Measurements from ENCODE around the gene WBP2. TPM values are rescaled to one million over a fixed set of nuclear protein-coding genes. Genes with fewer than 3 reads are reported as not detected.

Gene WBP2
- total and polyA plus RNA-seq, 2 of the 13 experiments (the other 11 are each of a cell fraction or from before 2014, with no cell fraction given): 29.2 to 29.5 TPM

DNA sequence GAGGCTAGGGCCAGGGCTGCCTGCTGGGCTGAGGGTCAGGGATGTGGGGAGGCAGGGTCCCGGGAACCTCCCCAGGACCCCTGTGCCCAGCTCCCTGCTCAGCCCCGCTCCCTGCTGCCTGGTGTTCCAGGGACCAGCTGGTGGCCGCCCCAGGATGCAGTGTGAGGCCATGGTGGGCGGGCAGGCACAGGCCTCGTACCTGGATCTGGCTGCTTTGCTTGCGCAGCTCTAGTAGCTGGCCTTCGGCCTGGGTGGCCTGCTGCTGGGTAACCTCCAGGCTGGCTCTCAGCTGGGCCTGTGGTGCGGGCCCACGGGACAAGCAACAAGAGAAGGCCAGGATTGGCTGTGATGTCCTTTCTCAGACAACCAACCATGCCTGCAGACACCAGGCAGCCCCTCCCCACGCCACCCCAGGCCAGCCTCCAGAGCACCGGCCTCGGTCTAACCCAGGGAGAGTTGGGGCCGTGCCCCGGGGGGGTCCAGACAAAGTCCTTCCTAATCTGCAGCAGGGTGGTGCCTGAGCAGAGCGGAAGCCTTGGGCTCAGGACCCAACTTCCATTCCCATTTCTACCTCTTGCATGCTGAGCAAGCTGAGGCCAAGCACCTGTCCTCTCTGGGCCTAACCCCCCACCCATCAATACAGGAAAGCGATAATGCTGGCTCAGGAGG lies 37.6 kb upstream of the WBP2 start (continued):
- TF ChIP-seq, protein P1, sequence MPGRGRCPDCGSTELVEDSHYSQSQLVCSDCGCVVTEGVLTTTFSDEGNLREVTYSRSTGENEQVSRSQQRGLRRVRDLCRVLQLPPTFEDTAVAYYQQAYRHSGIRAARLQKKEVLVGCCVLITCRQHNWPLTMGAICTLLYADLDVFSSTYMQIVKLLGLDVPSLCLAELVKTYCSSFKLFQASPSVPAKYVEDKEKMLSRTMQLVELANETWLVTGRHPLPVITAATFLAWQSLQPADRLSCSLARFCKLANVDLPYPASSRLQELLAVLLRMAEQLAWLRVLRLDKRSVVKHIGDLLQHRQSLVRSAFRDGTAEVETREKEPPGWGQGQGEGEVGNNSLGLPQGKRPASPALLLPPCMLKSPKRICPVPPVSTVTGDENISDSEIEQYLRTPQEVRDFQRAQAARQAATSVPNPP (CRISPR knock-in tag; IDR thresholded peaks at IDR 0.05): no peak
- TF ChIP-seq, protein P2, sequence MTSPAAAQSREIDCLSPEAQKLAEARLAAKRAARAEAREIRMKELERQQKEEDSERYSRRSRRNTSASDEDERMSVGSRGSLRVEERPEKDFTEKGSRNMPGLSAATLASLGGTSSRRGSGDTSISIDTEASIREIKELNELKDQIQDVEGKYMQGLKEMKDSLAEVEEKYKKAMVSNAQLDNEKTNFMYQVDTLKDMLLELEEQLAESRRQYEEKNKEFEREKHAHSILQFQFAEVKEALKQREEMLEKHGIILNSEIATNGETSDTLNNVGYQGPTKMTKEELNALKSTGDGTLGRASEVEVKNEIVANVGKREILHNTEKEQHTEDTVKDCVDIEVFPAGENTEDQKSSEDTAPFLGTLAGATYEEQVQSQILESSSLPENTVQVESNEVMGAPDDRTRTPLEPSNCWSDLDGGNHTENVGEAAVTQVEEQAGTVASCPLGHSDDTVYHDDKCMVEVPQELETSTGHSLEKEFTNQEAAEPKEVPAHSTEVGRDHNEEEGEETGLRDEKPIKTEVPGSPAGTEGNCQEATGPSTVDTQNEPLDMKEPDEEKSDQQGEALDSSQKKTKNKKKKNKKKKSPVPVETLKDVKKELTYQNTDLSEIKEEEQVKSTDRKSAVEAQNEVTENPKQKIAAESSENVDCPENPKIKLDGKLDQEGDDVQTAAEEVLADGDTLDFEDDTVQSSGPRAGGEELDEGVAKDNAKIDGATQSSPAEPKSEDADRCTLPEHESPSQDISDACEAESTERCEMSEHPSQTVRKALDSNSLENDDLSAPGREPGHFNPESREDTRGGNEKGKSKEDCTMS (CRISPR knock-in tag; conservative IDR thresholded peaks at IDR 0.05): no peak
- TF ChIP-seq ZNF749 (CRISPR knock-in tag; IDR thresholded peaks at IDR 0.05; ENCODE audit: borderline replicate concordance): peak; percentile 70; the same call in 1 of the 2 replicates
- no peak for TF ChIP-seq KLF6 (CRISPR knock-in tag; IDR thresholded peaks at IDR 0.05)
- no peak for TF ChIP-seq ATF4 (CRISPR knock-in tag; IDR thresholded peaks at IDR 0.05)
- TF ChIP-seq RARA (CRISPR knock-in tag; IDR thresholded peaks at IDR 0.05): no peak; the same call in 1 of the 2 replicates
- TF ChIP-seq PBX3 (CRISPR knock-in tag; IDR thresholded peaks at IDR 0.05; ENCODE audit: borderline replicate concordance): no peak; the same call in 1 of the 2 replicates
- no peak for TF ChIP-seq KLF9 (CRISPR knock-in tag; IDR thresholded peaks at IDR 0.05; ENCODE audit: low read depth)
- no peak; the same call in 1 of the 2 replicates for TF ChIP-seq ZNF256 (CRISPR knock-in tag; conservative IDR thresholded peaks at IDR 0.05)
- TF ChIP-seq JDP2 (CRISPR knock-in tag; IDR thresholded peaks at IDR 0.05; ENCODE audit: borderline replicate concordance): no peak
- TF ChIP-seq, protein P3, sequence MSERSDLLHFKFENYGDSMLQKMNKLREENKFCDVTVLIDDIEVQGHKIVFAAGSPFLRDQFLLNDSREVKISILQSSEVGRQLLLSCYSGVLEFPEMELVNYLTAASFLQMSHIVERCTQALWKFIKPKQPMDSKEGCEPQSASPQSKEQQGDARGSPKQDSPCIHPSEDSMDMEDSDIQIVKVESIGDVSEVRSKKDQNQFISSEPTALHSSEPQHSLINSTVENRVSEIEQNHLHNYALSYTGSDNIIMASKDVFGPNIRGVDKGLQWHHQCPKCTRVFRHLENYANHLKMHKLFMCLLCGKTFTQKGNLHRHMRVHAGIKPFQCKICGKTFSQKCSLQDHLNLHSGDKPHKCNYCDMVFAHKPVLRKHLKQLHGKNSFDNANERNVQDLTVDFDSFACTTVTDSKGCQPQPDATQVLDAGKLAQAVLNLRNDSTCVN (CRISPR knock-in tag; IDR thresholded peaks at IDR 0.05; ENCODE audit: borderline replicate concordance): no peak
- TF ChIP-seq ZBTB14 (CRISPR knock-in tag; IDR thresholded peaks at IDR 0.05): 0 out of 2 replicates have a peak, but pooled peaks have one; percentile 30
- TF ChIP-seq ARNT (IDR thresholded peaks at IDR 0.05): no peak
- TF ChIP-seq FOSL2 (CRISPR knock-in tag; IDR thresholded peaks at IDR 0.05): no peak
- 0 out of 2 replicates have a peak, but pooled peaks have one; percentile 33 for TF ChIP-seq ZNF235 (CRISPR knock-in tag; IDR thresholded peaks at IDR 0.05; ENCODE audit: borderline replicate concordance)
- TF ChIP-seq SRSF4 (IDR thresholded peaks at IDR 0.05; ENCODE audit: low read depth, low read length, poor library complexity, severe bottlenecking): no peak
- no peak; the same call in 1 of the 2 replicates for TF ChIP-seq ZNF280D (CRISPR knock-in tag; IDR thresholded peaks at IDR 0.05)

Measured in HepG2 (cell line).